ENCODE measurements around the gene TMEM258.

The TMEM258 gene

GRCh38 chr11:61792310-61793082, at the start of gene TMEM258, which contains the start of gene FEN1:
Gene TMEM258, minus strand, starts transcription at chr11:61792599. Its CDS starts 41 bp downstream, at chr11:61792558.
Gene FEN1, plus strand, starts transcription at chr11:61792911. Its CDS starts 2,451 bp downstream, at chr11:61795362.
- DNase-seq (ENCODE audit: low read depth), result peak; percentile 80

- DNase-seq (ENCODE audit: low read depth), result no peak
Observed at GRCh38 chr11:61841636-61842527, 49.5 kb upstream of the TMEM258 start.

- no peak for DNase-seq (ENCODE audit: low read depth)
Observed at GRCh38 chr11:61840371-61840770, 48.0 kb upstream of the TMEM258 start.

DNA sequence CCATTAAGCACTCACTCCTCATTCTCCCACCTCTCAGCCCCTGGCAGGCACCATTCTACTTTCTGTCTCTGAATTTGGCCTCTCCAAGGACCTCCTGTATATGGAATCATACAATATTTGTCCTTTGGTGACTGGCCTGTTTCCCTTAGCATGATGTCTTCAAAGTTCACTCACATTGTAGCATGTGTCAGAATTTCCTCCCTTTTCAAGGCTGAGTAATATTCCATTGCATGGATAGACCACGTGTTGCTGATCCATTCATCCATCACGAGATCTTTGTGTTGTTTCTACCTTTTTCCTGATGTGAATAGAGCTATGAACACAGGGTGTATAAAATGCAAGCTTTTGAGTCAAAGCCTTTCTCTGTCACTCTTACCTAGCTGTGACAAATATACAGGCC, 47.3 kb upstream of the TMEM258 start:
- DNase-seq (ENCODE audit: low read depth), result no peak

DNA sequence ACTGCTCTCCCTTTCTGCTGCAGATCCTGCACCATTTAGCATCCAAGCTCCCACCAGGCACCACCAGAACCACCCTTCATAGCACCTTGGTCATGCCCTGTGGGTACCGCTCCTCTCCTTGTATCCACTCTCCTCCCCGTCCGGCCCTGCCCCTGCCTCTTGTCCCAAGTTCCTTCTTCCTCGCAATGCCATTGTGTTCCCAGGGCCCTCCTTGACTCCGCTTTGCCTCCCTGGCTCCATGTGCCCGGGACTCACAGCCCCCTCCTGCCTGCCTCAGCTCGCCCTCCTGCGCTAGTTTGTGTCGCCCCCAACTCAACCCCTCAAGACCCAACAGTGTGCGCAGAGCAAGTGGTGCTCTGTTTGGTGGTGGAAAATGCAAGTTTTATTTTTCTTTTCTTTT, 46.5 kb upstream of the TMEM258 start:
- no peak for DNase-seq (ENCODE audit: low read depth)

DNA sequence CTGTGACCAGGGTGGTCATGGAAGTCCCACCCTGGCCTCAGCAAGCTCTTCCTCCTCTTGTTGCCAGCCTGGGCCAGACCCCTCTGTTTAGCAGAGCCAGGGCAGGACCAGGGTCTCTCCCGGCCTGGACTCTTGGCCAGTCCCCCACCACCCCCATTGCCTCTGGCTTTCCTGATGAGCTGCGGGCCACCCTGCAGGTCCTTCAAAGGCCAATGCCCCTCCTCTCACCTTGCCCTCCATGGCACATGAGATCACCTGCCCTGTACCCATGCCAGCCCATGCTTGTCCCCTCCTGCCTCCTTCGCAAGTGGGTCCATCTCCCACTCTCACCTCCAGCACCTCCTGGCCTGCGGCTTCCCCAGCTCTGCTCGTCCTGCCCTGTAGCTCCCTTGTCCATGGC, 46.1 kb upstream of the TMEM258 start:
- DNase-seq (ENCODE audit: low read depth), result no peak

GRCh38 chr11:61837411-61838005, 45.1 kb upstream of the TMEM258 start:
- no peak for DNase-seq (ENCODE audit: low read depth)

GRCh38 chr11:61836193-61836592, 43.8 kb upstream of the TMEM258 start:
- DNase-seq (ENCODE audit: low read depth), result no peak

DNA sequence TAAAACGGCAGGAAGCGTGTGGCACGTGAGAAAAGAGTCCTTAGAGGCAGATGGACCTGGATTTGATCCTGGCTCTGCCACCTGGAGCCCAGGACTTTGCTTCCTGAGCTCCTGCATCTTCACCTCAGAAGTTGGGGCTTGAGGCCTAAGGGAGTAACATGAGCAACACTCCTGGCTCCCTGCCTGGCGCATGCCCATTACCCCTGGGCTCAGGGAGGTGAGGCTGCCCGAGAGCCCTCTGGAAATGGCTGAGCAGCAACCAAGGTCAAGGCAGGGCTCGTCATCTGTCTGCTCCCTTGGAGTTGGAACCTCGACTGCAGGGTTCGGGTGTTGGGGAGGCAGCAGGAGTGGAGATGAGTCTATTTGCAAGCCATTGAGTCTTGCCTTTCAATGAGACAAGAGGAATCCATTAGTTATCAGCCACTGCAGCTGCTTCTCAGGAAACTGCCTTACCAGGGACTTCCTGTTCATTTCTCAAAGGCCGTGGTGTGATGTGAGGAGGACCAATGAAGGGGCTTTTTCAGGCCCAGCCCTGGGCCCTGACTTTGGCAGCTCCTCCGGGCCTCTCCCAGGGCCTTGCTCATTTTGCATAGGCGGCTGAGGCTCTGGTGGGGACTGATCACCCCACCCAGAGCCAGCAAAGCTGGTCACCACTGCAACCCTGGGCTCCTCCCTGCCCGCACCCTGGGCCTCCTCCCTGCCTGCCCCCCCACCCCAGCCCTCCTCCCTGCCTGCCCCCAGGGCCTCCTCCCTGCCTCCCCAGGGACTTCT, 42.1 kb upstream of the TMEM258 start:
- DNase-seq (ENCODE audit: low read depth), result no peak

DNA sequence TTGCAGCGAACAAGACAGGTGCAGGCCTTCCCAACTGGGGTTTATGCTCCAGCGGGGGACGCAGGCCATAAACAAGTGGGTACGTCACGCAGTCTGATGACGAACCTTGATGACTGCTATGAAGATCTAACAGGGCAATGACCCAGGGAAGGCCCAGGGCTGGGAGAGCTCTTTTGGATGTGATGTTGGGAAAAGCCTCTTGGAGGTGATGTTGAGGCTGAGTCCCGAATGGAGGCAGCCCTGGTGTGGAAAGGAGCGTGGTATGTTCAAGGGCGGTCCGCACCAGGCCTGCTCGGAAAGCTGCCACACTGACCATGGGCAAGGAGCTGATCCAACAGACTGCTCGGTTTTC, 41.5 kb upstream of the TMEM258 start:
- DNase-seq (ENCODE audit: low read depth), result no peak

DNA sequence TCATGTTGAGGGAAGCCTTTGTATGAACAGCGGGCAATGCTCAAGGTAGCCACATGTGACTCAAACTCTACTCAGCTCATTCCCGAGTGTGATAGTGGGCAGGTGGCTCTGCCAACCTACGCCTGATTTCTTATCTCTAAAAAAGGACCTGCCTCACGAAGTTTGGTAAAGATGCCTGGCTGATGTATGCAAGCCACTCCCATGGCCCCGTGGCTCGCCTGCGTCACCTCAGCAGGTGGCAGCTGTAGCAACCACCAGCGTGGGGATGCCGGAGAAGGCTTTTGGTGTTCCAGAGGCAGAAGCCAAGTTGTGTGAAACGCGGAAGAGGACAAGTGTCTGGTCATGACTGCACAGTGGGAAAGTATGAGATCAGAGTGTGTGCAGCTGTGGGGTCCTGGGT, 41.1 kb upstream of the TMEM258 start:
- no peak for DNase-seq (ENCODE audit: low read depth)

DNA sequence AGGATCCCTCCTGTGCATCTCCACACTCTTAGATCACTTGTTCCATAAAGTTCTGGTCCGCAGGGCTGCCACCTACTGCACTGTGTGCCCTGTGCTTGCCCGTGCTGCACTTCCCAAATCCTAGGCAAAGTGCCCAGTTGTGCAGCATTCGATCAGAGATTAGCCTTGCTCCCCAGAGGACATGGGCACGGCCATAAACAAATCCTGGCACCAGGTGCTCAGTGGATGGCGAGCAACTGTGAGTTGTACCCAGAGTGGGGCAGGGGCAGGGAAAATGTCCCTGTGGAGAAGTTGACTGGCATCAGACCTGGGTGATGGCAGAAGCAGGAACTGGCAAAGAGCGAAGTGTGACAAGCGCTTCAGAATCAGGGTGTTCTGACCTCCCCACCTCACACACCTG, 40.4 kb upstream of the TMEM258 start:
- DNase-seq (ENCODE audit: low read depth), result no peak

GRCh38 chr11:61832207-61832606, 39.8 kb upstream of the TMEM258 start:
- no peak for DNase-seq (ENCODE audit: low read depth)

GRCh38 chr11:61830237-61831105, 38.1 kb upstream of the TMEM258 start:
- DNase-seq (ENCODE audit: low read depth), result no peak

- DNase-seq (ENCODE audit: low read depth), result no peak
Observed at GRCh38 chr11:61829806-61830205, 37.4 kb upstream of the TMEM258 start.

DNA sequence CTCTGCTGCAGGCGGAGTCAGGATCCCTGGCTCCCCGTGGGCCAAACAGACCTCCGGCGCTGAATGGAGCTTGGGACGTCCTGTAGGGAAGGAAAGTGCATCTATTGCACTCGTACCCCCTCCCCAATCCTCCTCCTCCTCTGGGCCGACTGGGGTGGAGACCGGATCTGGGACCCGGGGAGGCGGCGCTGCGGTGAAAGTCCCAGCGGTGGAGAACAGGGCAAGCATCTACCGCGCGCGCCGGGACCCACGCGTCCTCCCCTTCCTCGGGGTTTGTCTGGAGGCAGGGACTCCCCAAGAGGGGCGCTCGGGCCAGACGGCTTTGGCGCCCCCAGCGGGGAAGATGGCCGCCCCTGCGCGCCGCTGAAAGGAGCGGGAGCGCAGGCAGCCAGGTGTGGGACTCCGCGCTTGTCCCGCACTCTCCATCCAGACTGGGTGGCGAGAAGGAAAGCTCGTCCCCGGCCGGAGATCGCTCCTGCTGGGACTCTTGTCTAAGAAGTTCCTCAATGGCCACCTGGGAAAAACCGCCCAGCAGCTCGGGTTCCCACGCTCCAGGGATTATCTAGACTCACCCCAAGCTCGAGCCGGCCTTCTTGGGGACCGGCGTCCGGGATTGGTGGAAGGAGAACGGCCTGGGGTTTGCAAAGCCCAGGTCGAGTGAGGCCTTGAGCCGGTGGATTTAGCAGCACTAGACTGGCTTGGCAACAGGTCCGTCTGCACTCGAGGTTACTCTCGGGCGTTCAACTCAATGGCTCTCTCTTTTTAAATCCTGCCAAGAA, 36.4 kb upstream of the TMEM258 start:
- no peak for DNase-seq (ENCODE audit: low read depth)

- DNase-seq (ENCODE audit: low read depth), result no peak
Observed at GRCh38 chr11:61828379-61828628, 35.9 kb upstream of the TMEM258 start.

DNA sequence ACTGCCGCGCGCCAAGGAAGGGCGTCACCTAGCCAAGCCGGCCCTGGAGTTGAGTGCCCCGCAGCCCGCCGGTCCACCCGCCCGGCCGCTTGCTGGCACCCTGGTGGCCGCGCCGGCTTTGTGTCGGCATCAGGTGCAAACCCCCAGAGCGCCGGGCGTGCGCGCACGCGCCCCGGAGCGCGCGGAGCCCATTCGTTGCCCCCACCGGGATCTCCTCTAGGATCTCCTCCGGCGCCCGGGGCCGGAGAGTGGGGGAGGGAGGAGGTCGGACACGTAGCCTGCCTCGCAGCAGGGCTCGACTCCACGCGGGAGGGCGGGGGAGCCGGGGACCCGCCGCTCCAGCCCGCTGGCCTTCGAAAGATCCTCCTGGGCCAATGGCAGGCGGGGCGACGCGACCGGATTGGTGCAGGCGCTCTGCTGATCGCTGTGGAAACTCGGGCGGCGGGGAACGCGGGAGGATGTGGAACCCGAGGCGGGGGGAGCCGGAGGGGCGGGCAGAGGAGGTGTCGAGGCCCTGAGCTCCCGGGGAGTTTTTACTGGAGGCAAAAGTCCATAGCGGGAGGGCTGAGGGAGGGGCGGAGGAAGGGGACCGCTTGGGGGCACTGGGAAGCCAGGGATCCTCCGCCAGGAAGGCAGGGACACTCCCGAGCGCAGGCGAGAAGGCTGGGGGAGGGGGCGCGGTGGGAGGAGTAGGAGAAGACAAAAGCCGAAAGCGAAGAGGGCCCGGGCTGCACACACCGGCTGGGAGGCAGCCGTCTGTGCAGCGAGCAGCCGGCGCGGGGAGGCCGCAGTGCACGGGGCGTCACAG, 35.4 kb upstream of the TMEM258 start, which contains the start of gene FADS2:
FADS2 (plus strand) TSS at position 730 of the 808 bp plus-strand sequence. CDS start 91 bp downstream, outside the sequence.
- peak; percentile 44 for DNase-seq (ENCODE audit: low read depth)

DNA sequence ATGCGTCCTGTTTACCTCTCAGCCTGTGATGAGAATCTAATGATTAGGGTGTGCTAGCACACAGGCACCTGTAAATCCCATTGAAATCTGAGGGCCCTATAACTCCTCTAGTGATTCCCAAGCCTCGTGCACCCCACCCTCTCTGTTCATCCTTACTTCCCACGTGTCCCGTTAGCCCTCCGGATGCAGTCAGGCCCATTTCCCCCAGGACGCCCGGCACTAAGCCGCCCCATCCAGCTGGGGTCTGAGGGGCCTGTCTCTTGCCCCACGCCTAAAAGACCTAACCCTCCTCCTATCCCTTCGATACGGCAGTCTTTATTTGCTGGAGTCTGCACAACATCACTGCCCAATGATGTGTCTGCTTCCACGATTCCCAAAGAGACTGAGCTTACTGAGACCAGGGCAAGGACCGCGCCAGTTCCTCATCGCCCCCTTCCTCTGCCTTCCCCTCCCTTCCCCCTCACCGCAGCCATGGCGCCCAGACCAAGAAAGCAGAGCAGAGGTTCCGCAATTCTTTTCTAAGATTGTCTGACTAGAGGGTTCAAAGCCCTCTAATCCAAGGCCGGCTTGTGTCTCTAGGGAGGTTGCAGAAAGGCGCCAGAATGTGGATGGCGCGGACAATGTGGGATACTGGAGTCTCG, 34.7 kb upstream of the TMEM258 start:
- DNase-seq (ENCODE audit: low read depth), result no peak
